Activated naive CD8-positive, alpha-beta T cell treated with anti-CD3 and anti-CD28 coated beads, Interleukin-2, amount 50 U/mL, for 24 hours (primary cell): ENCODE results near the gene ANK3.

Experiments used
- ATAC-seq: fragments of 150-1000 bp; cut with Tn5 transposase; one replicate; pipeline ENCODE4 v1.10.0; 2021
- DNase-seq: peaks from one replicate; pipeline ENCODE4 v3.0.0; 2021
- H3K27ac Mint-ChIP-seq: one replicate; pipeline ENCODE4 v1.8.0; 2021; ENCODE audit warnings: mild to moderate bottlenecking, mixed read lengths
- H3K27me3 Mint-ChIP-seq: one replicate; pipeline ENCODE4 v1.8.0; 2021; ENCODE audit warnings: mixed read lengths
- H3K36me3 Mint-ChIP-seq: one replicate; pipeline ENCODE4 v1.8.0; 2021; ENCODE audit warnings: low read depth, mixed read lengths
- H3K4me1 Mint-ChIP-seq: one replicate; pipeline ENCODE4 v1.8.0; 2021; ENCODE audit warnings: mixed read lengths
- H3K4me3 Mint-ChIP-seq: one replicate; pipeline ENCODE4 v1.8.0; 2021; ENCODE audit warnings: mild to moderate bottlenecking, moderate library complexity, mixed read lengths
- H3K9me3 Mint-ChIP-seq: one replicate; pipeline ENCODE4 v1.8.0; 2021; ENCODE audit warnings: mixed read lengths

ANK3 gene

DNA sequence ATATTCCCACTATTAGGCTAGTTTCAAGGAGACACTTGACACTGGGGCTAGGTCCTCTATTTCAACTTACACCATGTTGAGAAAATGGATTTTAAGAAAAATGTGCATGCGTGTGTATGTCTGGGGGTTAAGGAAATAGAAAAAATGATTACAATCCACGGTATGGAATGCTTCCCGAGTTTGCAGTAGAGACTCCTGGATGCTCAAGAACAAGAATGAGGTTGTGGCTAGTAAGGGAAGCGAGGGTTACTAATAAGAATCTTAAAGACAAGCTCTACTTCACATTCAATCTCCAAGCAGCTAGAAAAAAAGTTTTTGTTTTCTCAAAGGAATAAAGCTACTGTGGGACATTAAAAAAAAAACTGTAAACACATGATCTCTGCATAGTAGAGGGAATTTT is 54.7 kb downstream of the ANK3 start:
- DNase-seq: no peak
- peaks cover 2% of the 10 kb centered on the region for H3K27me3 Mint-ChIP-seq
- no peaks in the 10 kb centered on the region for H3K4me1 Mint-ChIP-seq
- H3K36me3 Mint-ChIP-seq: no peaks in the 10 kb centered on the region
- no peak for ATAC-seq
- no peak overlapping the region for H3K27ac Mint-ChIP-seq
- no peaks in the 10 kb centered on the region for H3K9me3 Mint-ChIP-seq
- no peak overlapping the region for H3K4me3 Mint-ChIP-seq

DNA sequence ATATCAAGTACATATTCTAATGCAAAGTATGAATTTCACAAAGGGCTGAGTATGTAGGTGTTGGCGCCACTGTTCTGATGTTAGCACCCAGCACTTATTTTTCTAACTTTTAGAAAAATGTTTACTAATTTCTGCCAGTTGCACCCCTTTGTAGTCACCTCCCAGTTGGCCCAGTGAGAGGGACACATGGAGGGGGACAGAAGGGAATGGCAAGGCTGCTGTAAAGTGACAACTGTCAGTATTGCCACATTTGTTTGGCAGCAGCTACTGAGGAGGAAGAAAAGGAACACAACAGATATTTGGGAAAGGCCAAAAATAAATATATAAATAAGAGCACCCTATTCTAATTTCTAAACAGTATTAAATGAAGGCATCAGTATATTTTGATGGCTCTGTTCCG is 57.3 kb downstream of the ANK3 start:
- peaks cover 2% of the 10 kb centered on the region for H3K27me3 Mint-ChIP-seq
- no peak for ATAC-seq
- no peaks in the 10 kb centered on the region for H3K36me3 Mint-ChIP-seq
- H3K9me3 Mint-ChIP-seq: no peaks in the 10 kb centered on the region
- H3K4me3 Mint-ChIP-seq: no peak overlapping the region
- no peak for DNase-seq
- no peaks in the 10 kb centered on the region for H3K4me1 Mint-ChIP-seq
- no peak overlapping the region for H3K27ac Mint-ChIP-seq

DNA sequence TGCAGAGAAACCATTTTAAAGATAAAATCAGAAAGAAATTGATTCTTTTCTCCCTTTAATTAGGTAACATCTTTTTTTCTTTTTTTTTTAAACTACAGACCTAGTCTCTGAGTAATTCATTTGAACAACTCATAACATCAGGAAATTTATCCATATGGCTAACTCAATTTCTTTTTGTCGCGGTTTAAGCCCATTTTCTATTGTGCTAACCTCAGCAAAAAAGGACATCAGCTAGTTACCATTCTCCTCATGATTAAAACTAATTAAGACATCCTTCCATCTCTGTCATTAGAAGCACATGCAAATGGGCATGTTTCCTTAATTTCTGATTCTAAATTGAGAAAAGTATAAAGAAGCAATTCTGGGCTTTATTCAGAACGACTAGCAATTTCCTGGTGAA is 57.8 kb downstream of the ANK3 start:
- H3K27me3 Mint-ChIP-seq: peaks cover 2% of the 10 kb centered on the region
- H3K27ac Mint-ChIP-seq: no peak overlapping the region
- no peaks in the 10 kb centered on the region for H3K4me1 Mint-ChIP-seq
- H3K9me3 Mint-ChIP-seq: no peaks in the 10 kb centered on the region
- no peaks in the 10 kb centered on the region for H3K36me3 Mint-ChIP-seq
- ATAC-seq: no peak
- DNase-seq: no peak
- H3K4me3 Mint-ChIP-seq: no peak overlapping the region

DNA sequence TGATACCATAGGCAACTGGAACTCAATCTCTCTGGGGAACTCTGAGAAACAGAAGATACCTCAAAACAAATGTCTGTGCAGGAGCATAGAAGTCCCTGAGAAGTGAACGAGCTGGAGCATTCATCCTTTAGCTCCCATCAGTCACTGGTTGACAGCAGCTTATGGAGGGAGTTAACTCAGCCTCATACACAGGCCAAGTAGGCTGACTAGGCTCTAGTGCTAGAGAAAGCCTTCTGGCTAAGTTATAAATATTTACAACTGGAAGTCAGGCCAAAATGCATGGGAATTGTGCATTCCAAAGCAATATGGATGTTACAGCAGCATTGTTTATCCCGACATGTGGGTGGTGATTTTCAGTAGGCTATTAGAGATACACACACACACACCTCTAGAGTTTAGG is 66.5 kb downstream of the ANK3 start:
- Mint-ChIP-seq H3K4me3 (no peak overlapping the region), H3K9me3 (no peaks in the 10 kb centered on the region)

DNA sequence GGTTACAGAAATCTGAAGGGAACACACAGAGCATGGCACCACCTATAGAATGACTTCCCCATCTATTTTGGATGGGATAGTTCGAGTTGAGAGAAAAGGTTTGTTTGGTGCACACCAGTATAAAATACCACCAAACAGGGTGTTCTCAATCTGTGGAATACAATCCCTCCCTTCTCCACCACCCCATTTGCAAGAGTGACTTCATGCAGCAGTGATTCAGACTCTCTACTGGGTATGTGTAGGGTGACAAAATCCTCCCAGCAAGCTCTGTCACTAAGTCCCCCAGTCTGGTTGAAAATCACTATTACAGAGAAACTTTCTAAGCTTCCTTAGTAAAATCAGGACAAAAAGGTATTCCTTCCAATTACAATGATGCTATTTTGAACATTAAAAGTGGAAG is 69.0 kb downstream of the ANK3 start:
- H3K27ac Mint-ChIP-seq: no peak overlapping the region
- ATAC-seq: no peak
- H3K27me3 Mint-ChIP-seq: no peaks in the 10 kb centered on the region

More for the DNA sequence above, 66.5 kb downstream of the ANK3 start:
- DNase-seq: no peak
- H3K4me1 Mint-ChIP-seq: no peaks in the 10 kb centered on the region
- no peak for ATAC-seq
- H3K27me3 Mint-ChIP-seq: no peaks in the 10 kb centered on the region
- no peak overlapping the region for H3K27ac Mint-ChIP-seq
- no peaks in the 10 kb centered on the region for H3K36me3 Mint-ChIP-seq

DNA sequence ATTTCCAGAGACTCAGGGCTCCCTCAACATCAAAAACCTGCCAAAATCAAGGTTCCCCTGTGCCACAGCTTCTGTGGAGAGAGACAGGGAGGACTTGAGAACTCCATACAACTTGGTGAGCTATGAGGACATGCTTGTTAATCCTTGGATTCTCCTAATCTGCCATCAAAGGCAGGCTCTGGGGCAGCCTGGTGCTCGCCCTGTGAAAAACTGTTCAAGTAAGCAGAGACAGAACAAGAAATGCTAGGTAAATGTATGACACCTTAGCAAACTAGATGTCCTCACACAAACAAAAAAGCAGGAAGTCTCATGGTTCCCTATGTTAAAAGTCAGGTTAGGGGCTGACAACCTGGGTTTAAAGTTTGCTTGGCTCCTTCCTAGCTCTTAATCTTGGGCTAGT is 73.6 kb downstream of the ANK3 start:
- Mint-ChIP-seq H3K27me3 (no peaks in the 10 kb centered on the region), H3K4me3 (no peak overlapping the region), H3K9me3 (no peaks in the 10 kb centered on the region), H3K27ac (no peak overlapping the region), H3K36me3 (no peaks in the 10 kb centered on the region), H3K4me1 (peaks cover 12% of the 10 kb centered on the region)
- ATAC-seq (no peak), DNase-seq (no peak)

More for the DNA sequence above, 69.0 kb downstream of the ANK3 start:
- Mint-ChIP-seq H3K4me3 (no peak overlapping the region), H3K9me3 (no peaks in the 10 kb centered on the region), H3K36me3 (no peaks in the 10 kb centered on the region), H3K4me1 (no peaks in the 10 kb centered on the region)
- DNase-seq: no peak

DNA sequence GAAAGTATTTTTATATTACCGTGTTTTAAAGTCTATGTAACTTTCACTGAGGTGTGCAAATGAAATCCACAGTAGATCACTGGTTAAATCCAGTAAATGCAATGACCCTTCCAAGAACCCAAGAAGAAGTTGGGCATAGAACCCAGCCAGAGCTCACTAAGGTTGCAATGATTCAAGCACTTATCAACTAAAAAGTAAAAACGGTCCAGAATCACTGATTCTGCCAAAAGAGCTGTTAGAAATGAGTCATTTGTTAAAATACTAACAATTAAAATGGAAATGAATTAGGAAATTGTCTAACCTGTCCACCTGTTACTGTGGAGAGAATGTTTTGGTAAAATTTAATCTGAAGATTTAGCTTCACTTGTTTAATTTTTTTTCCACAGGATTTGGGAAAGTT is 74.4 kb downstream of the ANK3 start:
- H3K9me3 Mint-ChIP-seq: no peaks in the 10 kb centered on the region
- DNase-seq: no peak
- no peaks in the 10 kb centered on the region for H3K27me3 Mint-ChIP-seq
- no peaks in the 10 kb centered on the region for H3K36me3 Mint-ChIP-seq
- ATAC-seq: no peak
- no peak overlapping the region for H3K27ac Mint-ChIP-seq
- H3K4me1 Mint-ChIP-seq: peaks cover 12% of the 10 kb centered on the region
- no peak overlapping the region for H3K4me3 Mint-ChIP-seq

DNA sequence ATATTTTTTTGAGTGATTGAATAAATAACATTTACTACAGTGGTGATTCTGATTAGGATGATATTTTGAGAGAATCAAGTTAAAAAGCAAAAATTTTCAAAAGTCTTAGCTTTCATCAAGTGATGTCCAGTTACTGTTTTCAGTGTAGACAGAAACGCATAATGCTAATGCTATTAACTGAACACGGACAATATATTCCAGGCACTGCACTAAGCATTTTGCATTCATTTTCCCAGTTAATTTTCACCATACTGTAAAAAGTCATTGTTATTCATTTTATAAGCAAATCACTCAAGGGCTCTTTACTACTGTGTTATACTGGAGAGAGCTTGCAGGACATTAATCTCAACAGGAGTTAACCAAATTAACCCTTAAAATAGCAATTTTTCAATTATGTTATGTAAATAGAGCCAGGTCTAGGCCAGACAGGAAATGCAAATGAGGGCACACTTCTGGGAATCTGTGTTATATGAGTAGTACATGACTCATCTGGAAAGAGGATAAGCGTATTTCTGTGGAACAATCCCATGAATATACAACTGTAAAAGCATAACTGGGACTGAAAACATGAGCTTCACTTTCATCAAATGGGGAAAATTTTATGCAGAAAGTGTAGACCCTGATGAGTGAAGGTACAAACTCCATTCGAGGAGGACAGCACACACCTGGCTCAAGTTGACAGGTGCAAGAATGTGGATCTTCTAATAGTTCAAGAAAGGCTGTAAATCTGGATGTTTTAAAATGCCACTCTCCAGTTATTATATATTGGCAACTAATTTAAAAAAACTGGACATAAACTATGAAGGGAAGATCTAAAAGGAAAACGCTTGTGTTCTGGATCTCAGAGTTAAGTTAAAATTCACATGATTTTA is 75.4 kb downstream of the ANK3 start:
- no peaks in the 10 kb centered on the region for H3K9me3 Mint-ChIP-seq
- H3K4me3 Mint-ChIP-seq: no peak overlapping the region
- H3K4me1 Mint-ChIP-seq: peaks cover 12% of the 10 kb centered on the region
- ATAC-seq (no peak), DNase-seq (no peak)
- no peak overlapping the region for H3K27ac Mint-ChIP-seq
- no peaks in the 10 kb centered on the region for H3K36me3 Mint-ChIP-seq
- no peaks in the 10 kb centered on the region for H3K27me3 Mint-ChIP-seq

DNA sequence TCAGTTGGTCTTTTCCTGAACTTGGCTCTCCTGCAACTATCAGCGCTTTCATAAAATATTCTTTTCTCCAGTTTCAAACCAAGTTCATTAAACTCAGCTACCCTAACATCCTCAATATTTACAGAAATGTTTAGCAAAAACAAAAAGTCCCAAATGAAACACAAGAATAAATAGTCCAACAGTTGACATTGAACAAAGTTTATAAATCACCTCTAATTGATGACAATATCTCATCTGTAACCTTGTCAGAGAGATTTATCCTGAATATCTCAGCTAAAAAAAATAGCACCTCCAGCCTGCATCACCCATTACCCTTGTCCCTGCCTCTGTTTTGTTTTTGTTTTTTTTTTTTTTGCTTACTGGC is 76.1 kb downstream of the ANK3 start:
- H3K4me3 Mint-ChIP-seq: no peak overlapping the region
- H3K9me3 Mint-ChIP-seq: no peaks in the 10 kb centered on the region
- peaks cover 12% of the 10 kb centered on the region for H3K4me1 Mint-ChIP-seq
- DNase-seq (no peak), ATAC-seq (no peak)
- no peaks in the 10 kb centered on the region for H3K36me3 Mint-ChIP-seq
- H3K27ac Mint-ChIP-seq: no peak overlapping the region
- no peaks in the 10 kb centered on the region for H3K27me3 Mint-ChIP-seq

DNA sequence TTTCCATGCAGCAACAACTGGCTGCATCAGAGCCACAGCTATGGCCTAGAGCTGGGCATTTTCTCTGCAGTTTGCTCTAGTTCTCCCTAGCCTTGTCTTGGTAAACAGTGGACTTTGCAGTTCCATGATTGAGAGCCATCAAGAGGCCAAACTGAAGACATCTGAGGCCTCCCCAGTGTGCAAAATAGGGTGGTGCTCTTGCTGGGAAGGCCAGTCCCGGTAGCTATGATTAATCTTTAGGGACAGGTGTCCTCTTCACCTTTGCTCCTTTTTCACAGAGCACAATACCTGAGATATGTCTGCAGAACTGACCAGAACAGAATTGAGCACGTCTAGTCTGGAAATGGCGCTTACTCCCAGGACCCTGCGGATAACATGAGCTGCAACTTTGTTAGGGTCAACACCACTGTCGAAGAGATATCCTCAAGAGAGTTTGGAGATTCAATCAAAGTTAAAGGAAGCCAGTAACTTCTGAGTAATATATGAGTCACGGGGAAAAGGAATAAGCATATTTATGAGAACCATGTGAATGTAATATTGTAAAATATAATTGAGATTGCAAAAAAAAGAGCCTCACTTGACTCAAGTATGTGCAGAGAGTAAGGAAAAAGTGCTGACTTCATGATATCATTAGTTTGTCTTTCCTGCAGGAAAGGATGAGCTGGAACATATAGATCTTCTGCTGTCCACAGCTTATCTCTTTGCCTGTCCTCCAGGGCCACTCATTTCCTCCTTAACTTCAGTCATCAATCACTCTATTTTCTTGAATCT is 76.7 kb downstream of the ANK3 start:
- DNase-seq (no peak), ATAC-seq (no peak)
- Mint-ChIP-seq H3K27me3 (no peaks in the 10 kb centered on the region), H3K27ac (no peak overlapping the region), H3K9me3 (no peaks in the 10 kb centered on the region), H3K36me3 (no peaks in the 10 kb centered on the region), H3K4me3 (no peak overlapping the region), H3K4me1 (peaks cover 12% of the 10 kb centered on the region)

DNA sequence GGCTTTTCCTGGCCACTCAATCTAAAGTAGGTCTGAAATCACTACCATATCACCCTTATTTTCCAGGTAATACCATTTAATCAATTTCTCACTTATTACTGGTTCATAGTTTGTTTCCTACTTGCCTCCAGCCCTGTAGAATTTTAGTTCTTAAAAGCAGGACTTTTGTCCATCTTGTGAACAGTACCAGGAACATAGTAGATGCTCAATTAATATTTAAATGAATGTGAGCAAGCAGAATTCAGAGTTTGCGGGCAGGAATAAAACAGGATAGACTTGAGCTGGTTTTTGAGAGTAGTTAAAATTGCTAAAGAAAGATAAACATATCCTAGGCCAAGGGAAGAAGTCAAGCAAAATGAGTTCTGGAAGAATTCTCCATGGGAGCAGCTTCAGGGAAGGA is 77.9 kb downstream of the ANK3 start:
- H3K27ac Mint-ChIP-seq: no peak overlapping the region
- no peak overlapping the region for H3K4me3 Mint-ChIP-seq
- ATAC-seq: no peak
- peaks cover 12% of the 10 kb centered on the region for H3K4me1 Mint-ChIP-seq
- no peaks in the 10 kb centered on the region for H3K27me3 Mint-ChIP-seq
- DNase-seq: no peak
- no peaks in the 10 kb centered on the region for H3K9me3 Mint-ChIP-seq
- no peaks in the 10 kb centered on the region for H3K36me3 Mint-ChIP-seq

DNA sequence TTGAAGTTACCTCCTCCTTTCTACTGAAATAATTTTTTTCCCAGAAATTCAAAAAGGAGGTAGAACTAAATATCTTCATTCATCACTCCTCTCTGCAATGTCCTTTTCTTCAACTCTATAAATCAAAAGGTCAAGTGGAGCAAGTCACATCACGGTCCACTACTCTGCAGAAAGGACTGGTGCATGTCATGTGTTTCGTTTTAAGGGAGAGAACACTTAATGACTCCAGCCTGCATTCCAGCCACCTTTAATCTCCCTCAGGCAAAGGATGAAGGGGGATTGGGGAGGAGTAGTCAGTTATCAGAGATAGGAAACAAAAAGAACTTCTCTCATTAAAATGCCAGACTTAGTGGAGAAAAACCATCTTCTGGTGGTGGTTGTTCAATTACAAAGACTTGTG is 78.9 kb downstream of the ANK3 start:
- Mint-ChIP-seq H3K4me3 (no peak overlapping the region), H3K27ac (no peak overlapping the region), H3K9me3 (no peaks in the 10 kb centered on the region), H3K27me3 (no peaks in the 10 kb centered on the region), H3K4me1 (peaks cover 12% of the 10 kb centered on the region), H3K36me3 (no peaks in the 10 kb centered on the region)
- no peak for ATAC-seq
- no peak for DNase-seq

DNA sequence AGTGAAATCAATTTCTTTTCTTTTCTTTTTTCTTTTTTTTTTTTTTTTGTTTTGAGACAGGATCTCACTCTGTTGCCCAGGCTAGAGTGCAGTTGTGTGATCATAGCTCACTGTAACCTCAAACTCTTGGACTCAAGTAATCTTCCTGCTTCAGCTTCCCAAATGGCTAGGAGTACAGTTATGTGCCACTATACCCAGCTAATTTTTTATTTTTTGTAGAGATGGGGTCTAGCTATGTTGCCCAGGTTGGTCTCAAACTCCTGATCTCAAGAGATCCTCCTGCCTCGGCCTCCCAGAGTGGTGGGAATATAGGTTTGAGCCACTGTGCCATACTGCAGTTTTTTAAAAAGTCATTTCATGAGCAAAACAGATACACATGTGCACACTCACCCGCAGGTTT is 79.8 kb downstream of the ANK3 start:
- H3K9me3 Mint-ChIP-seq: no peaks in the 10 kb centered on the region
- H3K36me3 Mint-ChIP-seq: no peaks in the 10 kb centered on the region
- no peak overlapping the region for H3K4me3 Mint-ChIP-seq
- no peak overlapping the region for H3K27ac Mint-ChIP-seq
- DNase-seq (no peak), ATAC-seq (no peak)
- no peaks in the 10 kb centered on the region for H3K27me3 Mint-ChIP-seq
- peaks cover 11% of the 10 kb centered on the region for H3K4me1 Mint-ChIP-seq

DNA sequence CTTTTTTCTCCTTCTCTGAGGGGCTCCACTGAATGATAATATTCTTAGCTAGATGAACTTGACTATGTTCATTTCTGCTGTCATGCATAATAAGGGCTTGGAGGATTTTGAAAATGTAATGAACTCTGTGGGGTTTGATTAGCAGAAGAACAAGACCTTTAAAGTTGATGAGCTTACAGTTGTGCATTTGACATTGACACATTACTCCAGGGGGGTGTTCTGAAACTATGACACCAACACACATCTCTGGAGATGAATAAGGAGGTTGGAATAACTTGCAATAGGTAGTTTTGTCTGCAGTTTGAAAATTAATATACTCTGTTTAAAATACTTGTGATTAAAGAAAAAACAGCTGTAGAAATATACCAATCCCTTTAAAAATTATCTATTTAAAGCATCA is 80.3 kb downstream of the ANK3 start:
- Mint-ChIP-seq H3K36me3 (no peaks in the 10 kb centered on the region), H3K4me3 (no peak overlapping the region), H3K9me3 (no peaks in the 10 kb centered on the region), H3K27me3 (no peaks in the 10 kb centered on the region), H3K27ac (no peak overlapping the region), H3K4me1 (peaks cover 5% of the 10 kb centered on the region)
- DNase-seq (no peak), ATAC-seq (no peak)

DNA sequence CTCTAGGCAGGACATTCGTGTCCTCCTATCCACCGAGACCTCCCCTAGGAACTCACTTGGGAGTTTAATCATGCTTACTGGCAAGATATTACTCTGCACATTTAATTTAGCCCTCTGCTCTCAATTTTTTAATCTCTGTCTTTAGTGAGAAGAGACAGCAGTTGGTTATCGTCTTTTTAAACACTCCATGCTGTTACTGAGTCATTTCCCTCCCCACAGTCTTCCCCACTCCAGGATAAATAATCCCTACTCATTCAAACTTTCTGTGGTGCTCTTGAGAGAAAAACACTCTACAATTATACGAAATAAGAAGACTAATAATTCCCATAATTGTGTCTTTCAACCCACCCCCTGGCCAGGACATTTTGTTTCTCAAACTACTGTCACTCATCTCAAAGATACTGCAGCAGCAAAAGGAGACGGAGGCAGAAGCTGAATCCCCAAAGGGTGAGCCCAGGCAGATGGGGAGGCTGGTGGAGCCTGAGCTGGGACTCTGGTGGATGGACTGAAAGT is 84.2 kb downstream of the ANK3 start:
- H3K4me1 Mint-ChIP-seq: no peaks in the 10 kb centered on the region
- H3K27me3 Mint-ChIP-seq: no peaks in the 10 kb centered on the region
- H3K27ac Mint-ChIP-seq: no peak overlapping the region
- no peaks in the 10 kb centered on the region for H3K36me3 Mint-ChIP-seq
- ATAC-seq: no peak
- no peaks in the 10 kb centered on the region for H3K9me3 Mint-ChIP-seq
- H3K4me3 Mint-ChIP-seq: no peak overlapping the region
- DNase-seq: no peak
